Thyroid gland (tissue), 4 donors: Measurements from ENCODE around the gene ARHGEF33. TPM values are rescaled to one million over a fixed set of nuclear protein-coding genes. Genes with fewer than 3 reads are reported as not detected.

Source experiments
- DNase-seq, 2 donors: peaks; one replicate each; pipeline ENCODE4 v3.0.0-alpha.2; 2019
- H3K27ac ChIP-seq, 3 donors: fragments of 200-600 bp; sonication (generic); 1 replicate in 2 of 3; 2 replicates in 1 of 3; pipeline ENCODE4 v1.5.1; 2016 to 2019; ENCODE audit warnings: mild to moderate bottlenecking in 1 of 3, moderate library complexity in 1 of 3
- H3K27me3 ChIP-seq: fragments of 200-600 bp; sonication (generic); one replicate; pipeline ENCODE4 v1.5.1; 2019
- H3K36me3 ChIP-seq, 2 donors: fragments of 200-600 bp; sonication (generic); one replicate each; pipeline ENCODE4 v1.5.1; 2016 to 2019
- H3K4me1 ChIP-seq, 2 donors: fragments of 200-600 bp; sonication (generic); one replicate each; pipeline ENCODE4 v1.5.1; 2017 to 2019
- H3K4me3 ChIP-seq, 3 donors: fragments of 200-600 bp; sonication (generic); replicated peaks in 1 of 3; 1 replicate in 2 of 3; 2 replicates in 1 of 3; pipeline ENCODE4 v1.5.1; 2016; ENCODE audit warnings: mild to moderate bottlenecking in 1 of 3
- H3K9me3 ChIP-seq: fragments of 200-600 bp; sonication (generic); one replicate; pipeline ENCODE4 v1.5.1; 2017
- POLR2A ChIP-seq, 2 donors: fragments of 450-650 bp; IDR thresholded peaks; one replicate each; pipeline ENCODE4 v1.6.1; 2017; ENCODE audit warnings: antibody characterized with exemption in 2 of 2, mild to moderate bottlenecking in 2 of 2, moderate library complexity in 1 of 2
- WGBS, 2 donors: methylation state at CpG; one replicate each; pipeline ENCODE4 v1.1.5; 2017; 5-methylcytosine and 5-hydroxymethylcytosine counted together
- intact Hi-C: fragments of 100-400 bp; cut with DNase I; formaldehyde crosslinking; loops from one replicate; pipeline ENCODE4 v1.15.1; 2023
- total RNA-seq, 4 donors: library from RNA; depleted of rRNA; stranded (reverse); fragments of >200 nt; gene quantifications; one replicate each; pipeline ENCODE4 v1.2.3, GENCODE V29; 2016
- TF ChIP-seq, protein P1 (sequence below), 6 experiments: fragments of 200-600 bp in 3 of 6; fragments of 450-650 bp in 3 of 6; sonication (generic) in 3 of 6; IDR thresholded peaks; one replicate each; pipeline ENCODE4 v1.5.1; 2016 to 2019; ENCODE audit warnings: antibody characterized with exemption in 6 of 6, mild to moderate bottlenecking in 2 of 6, inconsistent platforms in 1 of 6, moderate library complexity in 1 of 6

The ARHGEF33 gene
- total RNA-seq, 4 donors from 2014 or later = 1.3 to 4.6 (median 1.6) TPM

- TF ChIP-seq, protein P1, sequence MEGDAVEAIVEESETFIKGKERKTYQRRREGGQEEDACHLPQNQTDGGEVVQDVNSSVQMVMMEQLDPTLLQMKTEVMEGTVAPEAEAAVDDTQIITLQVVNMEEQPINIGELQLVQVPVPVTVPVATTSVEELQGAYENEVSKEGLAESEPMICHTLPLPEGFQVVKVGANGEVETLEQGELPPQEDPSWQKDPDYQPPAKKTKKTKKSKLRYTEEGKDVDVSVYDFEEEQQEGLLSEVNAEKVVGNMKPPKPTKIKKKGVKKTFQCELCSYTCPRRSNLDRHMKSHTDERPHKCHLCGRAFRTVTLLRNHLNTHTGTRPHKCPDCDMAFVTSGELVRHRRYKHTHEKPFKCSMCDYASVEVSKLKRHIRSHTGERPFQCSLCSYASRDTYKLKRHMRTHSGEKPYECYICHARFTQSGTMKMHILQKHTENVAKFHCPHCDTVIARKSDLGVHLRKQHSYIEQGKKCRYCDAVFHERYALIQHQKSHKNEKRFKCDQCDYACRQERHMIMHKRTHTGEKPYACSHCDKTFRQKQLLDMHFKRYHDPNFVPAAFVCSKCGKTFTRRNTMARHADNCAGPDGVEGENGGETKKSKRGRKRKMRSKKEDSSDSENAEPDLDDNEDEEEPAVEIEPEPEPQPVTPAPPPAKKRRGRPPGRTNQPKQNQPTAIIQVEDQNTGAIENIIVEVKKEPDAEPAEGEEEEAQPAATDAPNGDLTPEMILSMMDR (IDR thresholded peaks at IDR 0.05) = no peak
- no peak for TF ChIP-seq POLR2A (IDR thresholded peaks at IDR 0.05)
- WGBS, 2 donors = 74 to 80% methylated on average over 2 of the region's 2 CpGs
- intact Hi-C loops = no loop called here
- no peaks in the 10 kb centered on the region for H3K36me3 ChIP-seq
- DNase-seq = no peak
- no peaks in the 10 kb centered on the region for H3K9me3 ChIP-seq
- H3K4me3 ChIP-seq = no peak overlapping the region
- no peak overlapping the region for H3K27ac ChIP-seq
- H3K27me3 ChIP-seq = no peaks in the 10 kb centered on the region
- H3K4me1 ChIP-seq = no peaks in the 10 kb centered on the region
Observed at GRCh38 chr2:38907743-38908562, 18.3 kb downstream of the ARHGEF33 start.

- no peaks in the 10 kb centered on the region for H3K27me3 ChIP-seq
- no peaks in the 10 kb centered on the region for H3K9me3 ChIP-seq
- no peak overlapping the region for H3K27ac ChIP-seq
- intact Hi-C loops = no loop called here
- H3K36me3 ChIP-seq = no peaks in the 10 kb centered on the region
- H3K4me1 ChIP-seq = no peaks in the 10 kb centered on the region
- WGBS, 2 donors = 92 to 95% methylated on average over 1 of the region's 1 CpG
- no peak overlapping the region for H3K4me3 ChIP-seq
- DNase-seq = no peak
- no peak for TF ChIP-seq POLR2A (IDR thresholded peaks at IDR 0.05)
- TF ChIP-seq, protein P1 (IDR thresholded peaks at IDR 0.05) = no peak
Observed at GRCh38 chr2:38909872-38910271, 20.2 kb downstream of the ARHGEF33 start.

DNA sequence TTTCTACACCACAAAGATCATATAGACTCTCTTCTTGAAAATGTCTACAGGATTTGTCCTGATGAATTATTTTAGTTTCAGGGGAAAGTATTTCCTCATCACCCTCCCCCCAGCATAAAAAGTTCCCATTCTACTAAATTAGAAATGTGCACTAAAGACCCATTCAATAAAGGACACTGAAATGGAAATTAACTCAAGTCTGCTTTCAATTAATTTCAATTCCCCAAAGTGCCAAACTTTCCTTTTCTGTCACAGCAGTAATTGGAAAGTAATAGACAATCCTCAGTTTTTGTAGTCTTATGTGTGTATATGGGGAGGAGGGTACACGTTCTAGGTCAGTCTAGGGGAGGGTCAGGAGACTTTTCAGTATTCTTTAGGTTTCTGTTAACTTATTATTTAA lies 21.5 kb downstream of the ARHGEF33 start:
- WGBS, 2 donors = 76 to 78% methylated on average over 1 of the region's 1 CpG
- no peak for TF ChIP-seq POLR2A (IDR thresholded peaks at IDR 0.05)
- TF ChIP-seq, protein P1 (IDR thresholded peaks at IDR 0.05) = no peak
- H3K9me3 ChIP-seq = no peaks in the 10 kb centered on the region
- intact Hi-C loops = no loop called here
- H3K36me3 ChIP-seq = no peaks in the 10 kb centered on the region
- no peaks in the 10 kb centered on the region for H3K27me3 ChIP-seq
- H3K4me1 ChIP-seq = no peaks in the 10 kb centered on the region
- H3K27ac ChIP-seq = no peak overlapping the region
- no peak overlapping the region for H3K4me3 ChIP-seq
- DNase-seq = no peak

GRCh38 chr2:38912619-38913018 lies 22.9 kb downstream of the ARHGEF33 start:
- no peak overlapping the region for H3K4me3 ChIP-seq
- TF ChIP-seq, protein P1 (IDR thresholded peaks at IDR 0.05) = no peak
- no peak for TF ChIP-seq POLR2A (IDR thresholded peaks at IDR 0.05)
- no peaks in the 10 kb centered on the region for H3K27me3 ChIP-seq
- no peak overlapping the region for H3K27ac ChIP-seq
- WGBS, 2 donors = 73 to 80% methylated on average over 1 of the region's 1 CpG
- intact Hi-C loops = no loop called here
- H3K9me3 ChIP-seq = no peaks in the 10 kb centered on the region
- H3K36me3 ChIP-seq = no peaks in the 10 kb centered on the region
- H3K4me1 ChIP-seq = no peaks in the 10 kb centered on the region
- no peak for DNase-seq

DNA sequence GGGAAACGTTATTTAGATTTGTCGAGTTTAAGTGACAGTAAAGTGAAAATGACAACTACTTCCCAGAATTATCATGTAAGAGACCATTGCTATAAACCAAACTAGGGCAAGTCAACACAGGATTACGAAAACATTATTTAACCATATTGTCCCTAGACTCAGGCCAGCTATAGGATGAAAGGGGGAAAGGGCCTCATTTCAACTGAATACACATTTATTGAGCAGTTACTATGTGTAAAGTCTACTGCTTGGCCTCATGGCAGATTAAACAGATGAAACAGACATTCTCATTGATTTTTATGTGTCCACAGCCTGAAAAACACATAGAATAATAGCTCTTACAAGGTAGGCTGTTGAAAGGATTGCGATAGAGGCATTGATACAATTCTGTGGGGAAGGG lies 32.7 kb downstream of the ARHGEF33 start:
- Histone ChIP-seq H3K9me3 (no peaks in the 10 kb centered on the region), H3K27ac (no peak overlapping the region), H3K4me3 (no peak overlapping the region), H3K36me3 (no peaks in the 10 kb centered on the region), H3K27me3 (no peaks in the 10 kb centered on the region), H3K4me1 (no peaks in the 10 kb centered on the region)
- 93 to 94% methylated on average over 4 of the region's 4 CpGs for WGBS, 2 donors
- TF ChIP-seq, protein P1 (IDR thresholded peaks at IDR 0.05) = no peak
- TF ChIP-seq POLR2A (IDR thresholded peaks at IDR 0.05) = no peak
- no peak for DNase-seq
- intact Hi-C loops = no loop called here
